Measurements from ENCODE around the gene ST3GAL6.

GRCh38 chr3:98743071-98743470, 20.1 kb upstream of the ST3GAL6 start:
- TF ChIP-seq ARNTL (CRISPR knock-in tag; IDR thresholded peaks at IDR 0.05) (no peak), RAD21 (CRISPR knock-in tag; IDR thresholded peaks at IDR 0.05) (no peak), ZNF496 (CRISPR knock-in tag; IDR thresholded peaks at IDR 0.05; ENCODE audit: insufficient replicate concordance) (no peak), HDAC6 (IDR thresholded peaks at IDR 0.05; ENCODE audit: low read depth, low read length) (no peak), ZNF740 (CRISPR knock-in tag; IDR thresholded peaks at IDR 0.05) (no peak), ZNF639 (CRISPR knock-in tag; conservative IDR thresholded peaks at IDR 0.05) (no peak), KLF12 (CRISPR knock-in tag; IDR thresholded peaks at IDR 0.05; ENCODE audit: borderline replicate concordance) (no peak), EP300 (IDR thresholded peaks at IDR 0.05; ENCODE audit: low read depth in 2 of 2, low read length in 2 of 2) (no peak), EP300 (CRISPR knock-in tag; IDR thresholded peaks at IDR 0.05; ENCODE audit: borderline replicate concordance) (no peak), ZNF12 (CRISPR knock-in tag; IDR thresholded peaks at IDR 0.05) (no peak), ZBTB34 (CRISPR knock-in tag; IDR thresholded peaks at IDR 0.05) (no peak)
